Brain microvascular endothelial cell (primary cell): ENCODE data around the gene MAPK4.

Experiments
- DNase-seq: peaks from one replicate; pipeline ENCODE4 v3.0.0-alpha.2; 2020
- H3K27ac ChIP-seq: fragments of 250-450 bp; sonication (Bioruptor Pico); 2 replicates; pipeline ENCODE4 v1.5.1; 2020; ENCODE audit warnings: mild to moderate bottlenecking, moderate library complexity
- H3K27me3 ChIP-seq: fragments of 250-450 bp; sonication (Bioruptor Pico); replicated peaks from 2 replicates; pipeline ENCODE4 v1.5.1; 2020; ENCODE audit warnings: mild to moderate bottlenecking
- H3K36me3 ChIP-seq: fragments of 250-450 bp; sonication (Bioruptor Pico); replicated peaks from 2 replicates; pipeline ENCODE4 v1.5.1; 2020; ENCODE audit warnings: mild to moderate bottlenecking
- H3K4me3 ChIP-seq: 2 replicates; pipeline ENCODE4 v1.5.1; 2011; ENCODE audit warnings: low read depth, mild to moderate bottlenecking, control low read depth, low read length, moderate library complexity
- in situ Hi-C: cut with HindIII; loops from 2 replicates; pipeline ENCODE4 v1.10.0; 2017; ENCODE audit warnings: low sequenced_read_pairs, low pct_ligation_motif_present
- TF ChIP-seq, protein P1 (sequence below): IDR thresholded peaks from 2 replicates; pipeline ENCODE4 v1.5.1; 2011; ENCODE audit warnings: low read depth, mild to moderate bottlenecking, moderate library complexity, low read length, control low read depth, inconsistent platforms; ENCODE audit errors: missing control alignments

MAPK4 gene

DNA sequence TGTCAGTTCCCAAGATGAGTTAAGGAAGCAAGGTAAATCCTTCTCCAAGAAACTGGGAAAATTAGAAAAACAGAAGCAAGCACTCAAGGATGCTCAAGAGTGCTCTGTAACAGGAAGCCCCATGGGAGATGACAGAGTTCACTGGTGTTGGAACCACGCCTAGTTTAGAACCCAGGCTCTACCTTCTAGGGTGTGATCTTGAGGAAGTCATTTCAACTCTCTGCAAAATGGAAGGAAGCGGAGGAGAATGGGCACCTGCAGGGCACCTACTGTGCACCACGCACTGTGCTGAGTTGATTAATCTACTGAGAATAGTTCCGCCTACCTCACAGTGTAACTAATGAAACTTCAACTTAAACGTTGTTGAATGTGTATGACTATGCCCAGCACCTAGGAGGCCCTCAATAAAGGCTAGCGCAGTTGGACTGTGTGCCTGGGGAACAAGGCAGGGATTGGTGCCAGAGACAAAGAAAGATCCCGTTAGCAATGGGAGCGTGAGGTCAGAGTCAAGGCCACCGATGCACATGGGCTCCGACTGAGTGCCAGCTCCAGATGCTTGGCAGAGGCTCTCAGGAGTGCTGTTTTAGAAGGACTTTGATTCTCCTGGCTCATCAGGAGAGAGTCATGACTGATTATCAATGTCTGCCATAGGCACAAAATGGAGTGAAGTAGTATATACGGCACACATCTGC lies 93.7 kb downstream of the MAPK4 start:
- no peak for DNase-seq
- no peak overlapping the region for H3K27ac ChIP-seq
- TF ChIP-seq, protein P1, sequence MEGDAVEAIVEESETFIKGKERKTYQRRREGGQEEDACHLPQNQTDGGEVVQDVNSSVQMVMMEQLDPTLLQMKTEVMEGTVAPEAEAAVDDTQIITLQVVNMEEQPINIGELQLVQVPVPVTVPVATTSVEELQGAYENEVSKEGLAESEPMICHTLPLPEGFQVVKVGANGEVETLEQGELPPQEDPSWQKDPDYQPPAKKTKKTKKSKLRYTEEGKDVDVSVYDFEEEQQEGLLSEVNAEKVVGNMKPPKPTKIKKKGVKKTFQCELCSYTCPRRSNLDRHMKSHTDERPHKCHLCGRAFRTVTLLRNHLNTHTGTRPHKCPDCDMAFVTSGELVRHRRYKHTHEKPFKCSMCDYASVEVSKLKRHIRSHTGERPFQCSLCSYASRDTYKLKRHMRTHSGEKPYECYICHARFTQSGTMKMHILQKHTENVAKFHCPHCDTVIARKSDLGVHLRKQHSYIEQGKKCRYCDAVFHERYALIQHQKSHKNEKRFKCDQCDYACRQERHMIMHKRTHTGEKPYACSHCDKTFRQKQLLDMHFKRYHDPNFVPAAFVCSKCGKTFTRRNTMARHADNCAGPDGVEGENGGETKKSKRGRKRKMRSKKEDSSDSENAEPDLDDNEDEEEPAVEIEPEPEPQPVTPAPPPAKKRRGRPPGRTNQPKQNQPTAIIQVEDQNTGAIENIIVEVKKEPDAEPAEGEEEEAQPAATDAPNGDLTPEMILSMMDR, result no peak
- no peaks in the 10 kb centered on the region for H3K27me3 ChIP-seq
- no peak overlapping the region for H3K4me3 ChIP-seq
- no peaks in the 10 kb centered on the region for H3K36me3 ChIP-seq
- in situ Hi-C loops, result no loop called here

DNA sequence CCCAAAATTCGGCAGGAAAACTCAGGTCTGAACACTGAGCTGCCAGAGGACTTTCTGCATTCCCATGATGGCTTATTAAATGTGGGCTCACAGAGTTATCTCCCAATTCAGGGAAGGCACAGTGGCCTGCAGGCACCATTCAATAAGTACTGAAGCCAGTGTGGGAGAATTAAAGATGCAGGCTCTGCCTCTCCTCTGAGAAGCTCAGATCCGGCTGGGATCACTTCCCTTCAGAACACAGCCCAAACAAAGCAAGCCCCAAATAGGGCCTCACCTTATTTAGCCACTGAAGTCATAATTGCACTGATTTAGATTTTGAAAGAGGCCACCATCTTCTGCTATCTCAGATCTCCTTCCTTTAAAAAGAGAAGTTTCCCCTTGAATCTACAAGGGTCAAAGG lies 94.3 kb downstream of the MAPK4 start:
- in situ Hi-C loops, result no loop called here
- no peak overlapping the region for H3K27ac ChIP-seq
- DNase-seq, result no peak
- no peaks in the 10 kb centered on the region for H3K27me3 ChIP-seq
- TF ChIP-seq, protein P1, result no peak
- H3K4me3 ChIP-seq, result no peak overlapping the region
- no peaks in the 10 kb centered on the region for H3K36me3 ChIP-seq

DNA sequence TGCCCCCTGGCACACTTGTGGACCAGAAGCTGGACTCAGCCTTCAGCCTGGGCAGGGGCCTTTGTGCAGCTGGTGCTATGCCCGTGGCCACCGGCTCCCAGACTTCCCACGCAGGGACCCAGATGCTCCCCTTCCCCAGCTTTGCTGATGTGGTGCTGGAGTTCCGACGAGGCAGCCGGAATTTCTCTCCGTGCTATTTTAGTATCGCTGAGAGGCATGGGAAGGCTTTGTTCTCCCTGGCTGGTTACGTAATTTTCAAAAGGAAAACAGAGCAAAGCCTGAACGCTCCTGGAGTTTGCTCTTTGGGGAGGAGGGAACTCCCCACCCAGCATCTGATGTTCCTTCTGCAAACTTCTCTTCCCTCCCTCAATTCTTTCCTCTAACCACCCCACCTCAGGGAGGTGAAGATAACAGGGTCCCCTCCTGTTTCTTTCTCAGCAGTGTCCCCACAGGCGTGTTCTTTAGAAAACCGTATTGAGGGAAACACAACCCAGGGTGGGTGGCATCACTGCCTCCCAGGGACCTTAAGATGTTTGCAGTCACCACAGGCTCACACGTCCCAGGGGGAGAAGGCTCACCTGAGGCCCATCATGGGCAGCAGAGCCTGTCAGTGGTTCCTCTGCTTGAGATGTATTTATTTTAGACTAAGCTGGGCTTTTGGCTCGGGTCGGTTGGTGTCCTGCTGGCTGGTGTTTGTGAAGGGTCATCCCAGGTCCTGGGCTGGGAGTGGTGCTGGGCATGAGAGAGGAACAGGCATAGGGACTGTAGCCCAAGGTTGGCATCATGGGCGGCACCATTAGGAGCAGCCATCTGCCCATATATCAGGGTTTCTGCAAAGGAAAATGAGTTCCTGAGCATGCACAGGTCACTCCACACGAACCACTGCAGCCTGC lies 95.0 kb downstream of the MAPK4 start:
- Histone ChIP-seq H3K4me3 (no peak overlapping the region), H3K27me3 (no peaks in the 10 kb centered on the region), H3K36me3 (no peaks in the 10 kb centered on the region), H3K27ac (no peak overlapping the region)
- TF ChIP-seq, protein P1, result no peak
- no peak for DNase-seq
- in situ Hi-C loops, result no loop called here

DNA sequence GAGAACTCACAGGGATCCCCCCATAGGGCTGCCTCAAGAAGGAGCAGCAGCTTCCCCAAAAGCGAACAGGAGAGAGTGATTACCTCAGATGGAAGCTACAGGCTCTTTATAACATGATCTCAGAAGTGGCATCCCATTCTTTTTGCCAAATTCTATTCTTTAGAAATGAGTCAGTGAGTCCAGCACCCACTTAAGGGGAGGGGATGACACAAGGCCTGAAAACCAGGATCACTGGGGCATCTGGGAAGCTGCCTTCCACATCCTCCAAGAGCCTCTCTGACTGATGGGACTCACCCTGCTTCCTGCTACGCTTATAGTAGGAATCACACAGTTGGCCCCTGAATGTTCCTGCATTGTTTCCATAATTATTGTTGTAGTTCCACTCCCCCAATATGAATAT lies 96.5 kb downstream of the MAPK4 start:
- H3K27ac ChIP-seq, result no peak overlapping the region
- in situ Hi-C loops, result no loop called here
- TF ChIP-seq, protein P1, result no peak
- no peak for DNase-seq
- H3K27me3 ChIP-seq, result no peaks in the 10 kb centered on the region
- no peak overlapping the region for H3K4me3 ChIP-seq
- H3K36me3 ChIP-seq, result no peaks in the 10 kb centered on the region

DNA sequence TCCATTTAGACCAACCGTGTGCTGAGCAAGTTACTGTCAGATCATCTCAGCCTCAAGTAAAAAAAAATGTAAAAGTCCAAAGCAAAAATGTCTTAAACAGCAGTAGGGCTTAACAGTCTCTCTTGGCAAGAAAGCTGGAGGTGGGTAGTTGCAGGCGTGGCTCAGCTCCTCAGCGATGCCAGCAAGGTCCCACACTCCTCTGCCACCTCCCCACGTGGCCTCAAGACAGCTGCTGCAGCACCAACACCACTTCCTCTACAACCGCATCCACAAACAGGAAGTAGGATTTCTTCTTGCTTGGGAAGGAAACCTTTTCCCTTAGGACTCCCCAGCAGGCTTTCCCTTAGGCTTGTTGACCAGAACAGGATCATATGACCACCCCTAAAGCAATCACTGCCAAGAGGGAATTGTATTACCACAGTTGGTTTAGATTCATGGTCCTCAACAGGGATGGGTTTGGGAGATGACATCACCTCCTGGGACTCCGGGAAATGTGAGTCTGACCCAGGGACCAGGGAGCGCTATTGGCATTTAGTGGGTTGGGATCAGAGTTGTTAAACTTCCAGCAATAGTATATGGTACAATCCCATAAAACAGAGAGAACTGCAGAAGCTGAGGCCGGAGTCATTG lies 97.1 kb downstream of the MAPK4 start:
- TF ChIP-seq, protein P1, result no peak
- H3K27ac ChIP-seq, result no peak overlapping the region
- H3K4me3 ChIP-seq, result no peak overlapping the region
- DNase-seq, result no peak
- in situ Hi-C loops, result no loop called here
- no peaks in the 10 kb centered on the region for H3K36me3 ChIP-seq
- no peaks in the 10 kb centered on the region for H3K27me3 ChIP-seq
